ENCODE measurements around the gene FKBP8.

Gene FKBP8

DNA sequence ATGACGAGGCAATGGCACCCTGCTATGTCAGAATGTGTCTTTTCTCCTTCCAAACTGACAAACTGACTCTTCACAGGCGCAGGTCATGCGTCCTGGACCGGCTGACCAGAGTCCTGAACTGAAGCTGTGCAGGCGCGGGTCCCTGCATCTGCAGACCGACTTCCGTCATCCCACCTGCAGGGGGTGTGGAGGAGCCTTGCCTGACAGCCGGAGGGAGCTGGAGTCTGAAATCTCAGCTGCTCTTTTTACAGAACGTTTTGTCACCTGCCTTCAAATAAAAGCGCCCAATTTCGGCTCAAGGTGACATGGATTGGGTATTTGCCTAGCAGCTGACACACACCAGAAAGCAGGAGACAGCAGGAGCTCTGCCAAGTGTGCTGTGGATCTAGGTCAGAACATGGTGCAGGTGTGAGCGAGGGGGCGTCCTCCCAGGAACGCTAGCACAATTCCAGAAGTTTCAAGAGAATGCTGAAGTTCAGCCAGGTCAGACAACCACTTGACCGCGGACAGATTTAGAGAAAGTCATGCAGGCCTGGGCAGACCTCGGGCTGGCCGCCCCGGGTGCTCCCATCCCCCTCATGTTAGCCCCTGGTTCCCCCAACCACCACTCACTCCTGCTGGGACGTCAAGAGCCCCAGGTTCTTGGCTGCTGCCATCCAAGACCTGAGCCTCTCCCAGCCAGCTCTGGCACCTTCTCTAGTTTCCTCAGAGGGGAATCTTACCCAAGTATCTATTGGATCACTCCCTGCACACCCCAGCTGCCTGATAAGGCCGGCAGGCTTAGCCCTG lies 54.3 kb downstream of the FKBP8 start:
- Histone ChIP-seq H3K9me3 (ENCODE audit: insufficient read depth, low read length) (no peaks in the 10 kb centered on the region), H2AFZ (ENCODE audit: low read depth, low read length) (no peak overlapping the region), H3K79me2 (ENCODE audit: low read length) (peaks cover 98% of the 10 kb centered on the region), H4K20me1 (ENCODE audit: insufficient read depth, low read length) (peaks cover 97% of the 10 kb centered on the region), H3K4me1 (ENCODE audit: low read length) (no peaks in the 10 kb centered on the region), H3K4me2 (ENCODE audit: low read length) (no peak overlapping the region), H3K36me3 (replicated peaks; ENCODE audit: low read depth, low read length) (no peaks in the 10 kb centered on the region), H3K27ac (ENCODE audit: low read length) (no peak overlapping the region), H3K4me3 (ENCODE audit: low read length) (no peak overlapping the region), H3K27me3 (ENCODE audit: low read depth, low read length) (no peaks in the 10 kb centered on the region), H3K9ac (ENCODE audit: low read length) (no peak overlapping the region)
- TF ChIP-seq EZH2phosphoT487 (IDR thresholded peaks at IDR 0.05; ENCODE audit: low read depth) (no peak), CTCF (IDR thresholded peaks at IDR 0.05; ENCODE audit: low read depth, low read length) (peak; percentile 30; the same call in 1 of the 2 replicates)

GRCh38 chr19:18488403-18488723 lies 55.0 kb downstream of the FKBP8 start:
- Histone ChIP-seq H4K20me1 (ENCODE audit: insufficient read depth, low read length) (peaks cover 97% of the 10 kb centered on the region), H3K27ac (ENCODE audit: low read length) (no peak overlapping the region), H3K79me2 (ENCODE audit: low read length) (peaks cover 98% of the 10 kb centered on the region), H2AFZ (ENCODE audit: low read depth, low read length) (no peak overlapping the region), H3K4me3 (ENCODE audit: low read length) (no peak overlapping the region), H3K9me3 (ENCODE audit: insufficient read depth, low read length) (no peaks in the 10 kb centered on the region), H3K36me3 (replicated peaks; ENCODE audit: low read depth, low read length) (no peaks in the 10 kb centered on the region), H3K4me1 (ENCODE audit: low read length) (no peaks in the 10 kb centered on the region), H3K27me3 (ENCODE audit: low read depth, low read length) (no peaks in the 10 kb centered on the region), H3K4me2 (ENCODE audit: low read length) (no peak overlapping the region), H3K9ac (ENCODE audit: low read length) (no peak overlapping the region)
- TF ChIP-seq CTCF (IDR thresholded peaks at IDR 0.05; ENCODE audit: low read depth, low read length) (no peak), EZH2phosphoT487 (IDR thresholded peaks at IDR 0.05; ENCODE audit: low read depth) (no peak)

- Histone ChIP-seq H3K27me3 (ENCODE audit: low read depth, low read length) (no peaks in the 10 kb centered on the region), H4K20me1 (ENCODE audit: insufficient read depth, low read length) (peaks cover 97% of the 10 kb centered on the region), H3K27ac (ENCODE audit: low read length) (no peak overlapping the region), H3K36me3 (replicated peaks; ENCODE audit: low read depth, low read length) (no peaks in the 10 kb centered on the region), H3K4me3 (ENCODE audit: low read length) (no peak overlapping the region), H3K9me3 (ENCODE audit: insufficient read depth, low read length) (no peaks in the 10 kb centered on the region), H3K4me2 (ENCODE audit: low read length) (no peak overlapping the region), H3K9ac (ENCODE audit: low read length) (no peak overlapping the region), H2AFZ (ENCODE audit: low read depth, low read length) (no peak overlapping the region), H3K79me2 (ENCODE audit: low read length) (peaks cover 98% of the 10 kb centered on the region), H3K4me1 (ENCODE audit: low read length) (no peaks in the 10 kb centered on the region)
- TF ChIP-seq EZH2phosphoT487 (IDR thresholded peaks at IDR 0.05; ENCODE audit: low read depth) (no peak), CTCF (IDR thresholded peaks at IDR 0.05; ENCODE audit: low read depth, low read length) (no peak)
These were observed 55.6 kb downstream of the FKBP8 start for GRCh38 chr19:18487576-18488402.

- Histone ChIP-seq H3K4me3 (ENCODE audit: low read length) (no peak overlapping the region), H3K9me3 (ENCODE audit: insufficient read depth, low read length) (no peaks in the 10 kb centered on the region), H4K20me1 (ENCODE audit: insufficient read depth, low read length) (peaks cover 93% of the 10 kb centered on the region), H3K4me2 (ENCODE audit: low read length) (no peak overlapping the region), H3K27me3 (ENCODE audit: low read depth, low read length) (no peaks in the 10 kb centered on the region), H3K79me2 (ENCODE audit: low read length) (peaks cover 96% of the 10 kb centered on the region), H3K9ac (ENCODE audit: low read length) (no peak overlapping the region), H3K27ac (ENCODE audit: low read length) (no peak overlapping the region), H3K36me3 (replicated peaks; ENCODE audit: low read depth, low read length) (no peaks in the 10 kb centered on the region), H3K4me1 (ENCODE audit: low read length) (no peaks in the 10 kb centered on the region), H2AFZ (ENCODE audit: low read depth, low read length) (no peak overlapping the region)
- TF ChIP-seq CTCF (IDR thresholded peaks at IDR 0.05; ENCODE audit: low read depth, low read length) = no peak
- no peak for TF ChIP-seq EZH2phosphoT487 (IDR thresholded peaks at IDR 0.05; ENCODE audit: low read depth)
These were observed 56.6 kb downstream of the FKBP8 start for GRCh38 chr19:18486746-18487145.
